HG03432 (cell line): ENCODE results near the gene CAPN15.
A peak's percentile ranks its signal among the peaks of the same experiment; 100 is the strongest.

Experiments
- ATAC-seq: cut with Tn5 transposase; IDR thresholded peaks from one replicate; pipeline ENCODE4 v1.9.1; 2021; ENCODE audit warnings: mild to moderate bottlenecking, moderate library complexity; ENCODE audit not compliant: unreplicated experiment

CAPN15 gene

GRCh38 chr16:540645-541340 lies 13.3 kb downstream of the CAPN15 start:
- ATAC-seq, result no peak

- no peak for ATAC-seq
Measured at GRCh38 chr16:543301-544164, 16.0 kb downstream of the CAPN15 start.

GRCh38 chr16:544517-544916 lies 17.0 kb downstream of the CAPN15 start:
- ATAC-seq, result no peak

- peak; percentile 50 for ATAC-seq
Measured at GRCh38 chr16:546909-547770, 19.6 kb downstream of the CAPN15 start.

GRCh38 chr16:548586-548985 lies 21.1 kb downstream of the CAPN15 start:
- no peak for ATAC-seq

- ATAC-seq, result no peak
Measured at GRCh38 chr16:549544-550263, 22.2 kb downstream of the CAPN15 start.

- ATAC-seq, result no peak
Measured at GRCh38 chr16:551210-551609, 23.7 kb downstream of the CAPN15 start.

GRCh38 chr16:552171-552570 lies 24.7 kb downstream of the CAPN15 start:
- ATAC-seq, result no peak

- ATAC-seq, result no peak
Measured at GRCh38 chr16:553601-554296, 26.2 kb downstream of the CAPN15 start.

GRCh38 chr16:554297-554621 lies 26.7 kb downstream of the CAPN15 start:
- no peak for ATAC-seq

- no peak for ATAC-seq
Measured at GRCh38 chr16:554640-555365, 27.3 kb downstream of the CAPN15 start.

- no peak for ATAC-seq
Measured at GRCh38 chr16:555528-556473, 28.3 kb downstream of the CAPN15 start.

- ATAC-seq, result no peak
Measured at GRCh38 chr16:556474-557173, 29.1 kb downstream of the CAPN15 start.

- ATAC-seq, result no peak
Measured at GRCh38 chr16:557463-558297, 30.2 kb downstream of the CAPN15 start.

GRCh38 chr16:558298-559020 lies 30.9 kb downstream of the CAPN15 start:
- no peak for ATAC-seq

GRCh38 chr16:559021-559380 lies 31.5 kb downstream of the CAPN15 start:
- no peak for ATAC-seq
